Liver (tissue), 9 donors: ENCODE results near the gene KRT26. TPM values are rescaled to one million over a fixed set of nuclear protein-coding genes. Genes with fewer than 3 reads are reported as not detected.
A peak's percentile ranks its signal among the peaks of the same experiment; 100 is the strongest.

Experiments used
- DNase-seq: peaks from one replicate; pipeline ENCODE4 v3.0.0-alpha.2; 2017; ENCODE audit warnings: low spot score
- H3K27ac ChIP-seq, 2 donors: one replicate each; pipeline ENCODE4 v1.7.0; 2013; ENCODE audit warnings: inconsistent platforms in 2 of 2, low read length in 2 of 2, control low read depth in 1 of 2, low read depth in 1 of 2, mild to moderate bottlenecking in 1 of 2
- H3K27me3 ChIP-seq, 4 donors: one replicate each; pipeline versions ENCODE4 v1.6.1 to v1.7.0; 2013; ENCODE audit warnings: low read length in 3 of 4, inconsistent platforms in 1 of 4, mild to moderate bottlenecking in 1 of 4, moderate library complexity in 1 of 4; ENCODE audit not compliant: control insufficient read depth in 4 of 4, insufficient read depth in 4 of 4
- H3K36me3 ChIP-seq, 4 donors: one replicate each; pipeline versions ENCODE4 v1.6.1 to v1.7.0; 2013; ENCODE audit warnings: low read length in 3 of 4, mild to moderate bottlenecking in 3 of 4, low read depth in 1 of 4, moderate library complexity in 1 of 4; ENCODE audit not compliant: control insufficient read depth in 4 of 4, insufficient read depth in 3 of 4
- H3K4me1 ChIP-seq, 4 donors: one replicate each; pipeline versions ENCODE4 v1.6.1 to v1.7.0; 2013; ENCODE audit warnings: low read length in 3 of 4, mild to moderate bottlenecking in 3 of 4, moderate library complexity in 1 of 4; ENCODE audit not compliant: control insufficient read depth in 4 of 4, insufficient read depth in 4 of 4
- H3K4me3 ChIP-seq, 3 donors: one replicate each; pipeline versions ENCODE4 v1.6.1 to v1.7.0; 2013; ENCODE audit warnings: low read length in 3 of 3, control low read depth in 1 of 3, low read depth in 1 of 3, mild to moderate bottlenecking in 1 of 3
- H3K9ac ChIP-seq, 2 donors: one replicate each; pipeline ENCODE4 v1.7.0; 2013; ENCODE audit warnings: low read length in 2 of 2, mild to moderate bottlenecking in 2 of 2, moderate library complexity in 2 of 2, control low read depth in 1 of 2, low read depth in 1 of 2
- H3K9me3 ChIP-seq, 4 donors: one replicate each; pipeline versions ENCODE4 v1.6.1 to v1.7.0; 2013; ENCODE audit warnings: low read length in 3 of 4; ENCODE audit not compliant: control insufficient read depth in 4 of 4
- ATF3 ChIP-seq: IDR thresholded peaks from 2 replicates; pipeline ENCODE4 v1.6.1; 2016; ENCODE audit warnings: antibody characterized with exemption
- CTCF ChIP-seq: fragments of 150-350 bp; IDR thresholded peaks from 2 replicates; pipeline ENCODE4 v1.5.1; 2017; ENCODE audit warnings: improper control_type of control experiment, low read depth, low read length; ENCODE audit not compliant: missing input control
- EGR1 ChIP-seq, 2 donors: IDR thresholded peaks; 2 replicates each; pipeline ENCODE4 v1.6.1; 2016 to 2018; ENCODE audit warnings: antibody characterized with exemption in 2 of 2, low read depth in 2 of 2
- FOXA1 ChIP-seq: IDR thresholded peaks from 2 replicates; pipeline ENCODE4 v1.6.1; 2016; ENCODE audit warnings: antibody characterized with exemption
- GABPA ChIP-seq, 2 donors: IDR thresholded peaks in 1 of 2; conservative IDR thresholded peaks in 1 of 2; 2 replicates each; pipeline ENCODE4 v1.6.1; 2016; ENCODE audit warnings: antibody characterized with exemption in 2 of 2, mild to moderate bottlenecking in 1 of 2, moderate library complexity in 1 of 2
- HNF4A ChIP-seq, 2 donors: conservative IDR thresholded peaks; 2 replicates each; pipeline ENCODE4 v1.6.1; 2016; ENCODE audit warnings: antibody characterized with exemption in 2 of 2, mild to moderate bottlenecking in 2 of 2
- HNF4G ChIP-seq: IDR thresholded peaks from 2 replicates; pipeline ENCODE4 v1.6.1; 2016; ENCODE audit warnings: antibody characterized with exemption
- JUND ChIP-seq, 2 donors: IDR thresholded peaks; 2 replicates each; pipeline ENCODE4 v1.6.1; 2016; ENCODE audit warnings: antibody characterized with exemption in 2 of 2
- MAX ChIP-seq: IDR thresholded peaks from 2 replicates; pipeline ENCODE4 v1.6.1; 2016; ENCODE audit warnings: antibody characterized with exemption
- NR2F2 ChIP-seq: IDR thresholded peaks from 2 replicates; pipeline ENCODE4 v1.6.1; 2016; ENCODE audit warnings: antibody characterized with exemption
- RAD21 ChIP-seq, 2 donors: IDR thresholded peaks; 2 replicates each; pipeline ENCODE4 v1.6.1; 2016; ENCODE audit warnings: antibody characterized with exemption in 2 of 2, mild to moderate bottlenecking in 2 of 2
- REST ChIP-seq: IDR thresholded peaks from 2 replicates; pipeline ENCODE4 v1.6.1; 2016; ENCODE audit warnings: antibody characterized with exemption, mild to moderate bottlenecking
- RXRA ChIP-seq, 2 donors: IDR thresholded peaks; 2 replicates each; pipeline ENCODE4 v1.6.1; 2017 to 2018; ENCODE audit warnings: antibody characterized with exemption in 2 of 2, mild to moderate bottlenecking in 1 of 2
- SP1 ChIP-seq: IDR thresholded peaks from 2 replicates; pipeline ENCODE4 v1.6.1; 2018; ENCODE audit warnings: antibody characterized with exemption, mild to moderate bottlenecking
- TAF1 ChIP-seq: conservative IDR thresholded peaks from 2 replicates; pipeline ENCODE4 v1.6.1; 2016; ENCODE audit warnings: antibody characterized with exemption, mild to moderate bottlenecking
- YY1 ChIP-seq: IDR thresholded peaks from 2 replicates; pipeline ENCODE4 v1.6.1; 2016; ENCODE audit warnings: antibody characterized with exemption, mild to moderate bottlenecking
- ZBTB33 ChIP-seq: IDR thresholded peaks from 2 replicates; pipeline ENCODE4 v1.6.1; 2016; ENCODE audit warnings: antibody characterized with exemption
- WGBS: extraction: QIAGEN DNeasy Blood & Tissue Kit; methylation state at CpG from one replicate; pipeline ENCODE4 v1.1.7; 2013; 5-methylcytosine and 5-hydroxymethylcytosine counted together
- polyA plus RNA-seq, 2 donors: library from polyadenylated mRNA; stranded (reverse) in 1 of 2; unstranded in 1 of 2; fragments of 200-250 nt in 1 of 2; fragments of >200 nt in 1 of 2; fragmentation: Nextera tagmentation in 1 of 2; extraction: Ambion mirVana in 1 of 2; gene quantifications; one replicate each; pipeline versions ENCODE4 v1.2.1 to v1.2.3, GENCODE V29; 2013 to 2015
- total RNA-seq, 2 donors: library from RNA; depleted of rRNA; stranded (reverse); fragments of >200 nt; gene quantifications; one replicate each; pipeline ENCODE4 v1.2.3, GENCODE V29; 2014
- donor health status: healthy.
- donor health status: healthy.
- donor health status: healthy.
- donor health status: healthy.
- donor health status: healthy.

Gene KRT26
- total and polyA plus RNA-seq, 4 donors: not detected

- WGBS: 37% methylated on average over 9 of the region's 9 CpGs
- H3K4me3 ChIP-seq: peak overlapping the region; percentile 87 to 97 (median 93)
- H3K27ac ChIP-seq: peak overlapping the region; percentile 48 to 93
- H3K36me3 ChIP-seq: peaks cover 0 to 3% (median 1%) of the 10 kb centered on the region in 4 donors
- no peak for DNase-seq
- no peaks in the 10 kb centered on the region for H3K27me3 ChIP-seq
- no peaks in the 10 kb centered on the region for H3K9me3 ChIP-seq
- peak overlapping the region; percentile 63 to 87 for H3K9ac ChIP-seq
- no peak for TF ChIP-seq TAF1
- TF ChIP-seq EGR1 (IDR thresholded peaks at IDR 0.05; ENCODE audit: low read depth in 2 of 2): no peak
- no peak for TF ChIP-seq ZBTB33
- TF ChIP-seq CTCF: no peak
- no peak for TF ChIP-seq HNF4G
- TF ChIP-seq GABPA (IDR thresholded peaks at IDR 0.05 in 1 of 2, conservative IDR thresholded peaks at IDR 0.05 in 1 of 2): no peak
- TF ChIP-seq YY1: no peak
- no peak for TF ChIP-seq HNF4A (conservative IDR thresholded peaks at IDR 0.05)
- no peak for TF ChIP-seq FOXA1
- peaks cover 0 to 11% (median 8%) of the 10 kb centered on the region in 4 donors for H3K4me1 ChIP-seq
These were observed 47.6 kb upstream of the KRT26 start for GRCh38 chr17:40819528-40820125.

GRCh38 chr17:40818733-40819527, 46.9 kb upstream of the KRT26 start:
- no peaks in the 10 kb centered on the region for H3K27me3 ChIP-seq
- peak overlapping the region; percentile 90 to 93 for H3K27ac ChIP-seq
- H3K4me1 ChIP-seq: peaks cover 0 to 11% (median 8%) of the 10 kb centered on the region in 4 donors
- WGBS: 1% methylated on average over 73 of the region's 73 CpGs
- peak overlapping the region; percentile 63 to 87 for H3K9ac ChIP-seq
- peak; percentile 85 for DNase-seq
- H3K36me3 ChIP-seq: peaks cover 0 to 3% (median 1%) of the 10 kb centered on the region in 4 donors
- peak overlapping the region; percentile 93 to 97 (median 96) for H3K4me3 ChIP-seq
- no peaks in the 10 kb centered on the region for H3K9me3 ChIP-seq
- TF ChIP-seq NR2F2 (no peak), TAF1 (no peak), MAX (peak; percentile 13), CTCF (no peak), SP1 (no peak), ATF3 (no peak), FOXA1 (no peak), REST (no peak), GABPA (IDR thresholded peaks at IDR 0.05 in 1 of 2, conservative IDR thresholded peaks at IDR 0.05 in 1 of 2) (peak; percentile 49 to 87), ZBTB33 (no peak), YY1 (no peak), RXRA (IDR thresholded peaks at IDR 0.05) (no peak), HNF4G (no peak), RAD21 (IDR thresholded peaks at IDR 0.05) (no peak), EGR1 (IDR thresholded peaks at IDR 0.05; ENCODE audit: low read depth in 2 of 2) (peak in 1 of 2 donors; percentile 48), JUND (IDR thresholded peaks at IDR 0.05) (peak in 1 of 2 donors; percentile 16)
